T-helper 17 cell (primary cell): ENCODE data around the gene QSOX2. TPM values are rescaled to one million over a fixed set of nuclear protein-coding genes. Genes with fewer than 3 reads are reported as not detected.

Experiments used
- ATAC-seq: fragments of 150-1000 bp; cut with Tn5 transposase; 2 replicates; pipeline ENCODE4 v1.10.0; 2021; ENCODE audit warnings: mild to moderate bottlenecking, moderate library complexity
- DNase-seq, 3 donors: peaks; one replicate each; pipeline versions ENCODE4 v3.0.0 to v3.0.0-alpha.2; 2020 to 2021
- H3K9me3 ChIP-seq: one replicate; pipeline ENCODE4 v1.7.0; 2013; ENCODE audit warnings: low read length, mild to moderate bottlenecking; ENCODE audit not compliant: control insufficient read depth, poor library complexity, severe bottlenecking
- H3K27ac Mint-ChIP-seq: one replicate; pipeline ENCODE4 v1.8.0; 2022; ENCODE audit warnings: mild to moderate bottlenecking, moderate library complexity, mixed read lengths
- H3K27me3 Mint-ChIP-seq: one replicate; pipeline ENCODE4 v1.8.0; 2022; ENCODE audit warnings: mixed read lengths
- H3K36me3 Mint-ChIP-seq: one replicate; pipeline ENCODE4 v1.8.0; 2022; ENCODE audit warnings: low read depth, mixed read lengths
- H3K4me1 Mint-ChIP-seq: one replicate; pipeline ENCODE4 v1.8.0; 2022; ENCODE audit warnings: mild to moderate bottlenecking, mixed read lengths
- H3K4me3 Mint-ChIP-seq: one replicate; pipeline ENCODE4 v1.8.0; 2022; ENCODE audit warnings: mild to moderate bottlenecking, moderate library complexity, mixed read lengths
- total RNA-seq, 4 donors: library from RNA in 2 of 4; stranded (reverse) in 2 of 4; gene quantifications; one replicate each; pipeline ENCODE4 v1.2.3 and lab custom pipeline; 2022 to 2026

Gene QSOX2
- total RNA-seq, 2 donors from 2014 or later, result 12.6 to 15.5 TPM

DNA sequence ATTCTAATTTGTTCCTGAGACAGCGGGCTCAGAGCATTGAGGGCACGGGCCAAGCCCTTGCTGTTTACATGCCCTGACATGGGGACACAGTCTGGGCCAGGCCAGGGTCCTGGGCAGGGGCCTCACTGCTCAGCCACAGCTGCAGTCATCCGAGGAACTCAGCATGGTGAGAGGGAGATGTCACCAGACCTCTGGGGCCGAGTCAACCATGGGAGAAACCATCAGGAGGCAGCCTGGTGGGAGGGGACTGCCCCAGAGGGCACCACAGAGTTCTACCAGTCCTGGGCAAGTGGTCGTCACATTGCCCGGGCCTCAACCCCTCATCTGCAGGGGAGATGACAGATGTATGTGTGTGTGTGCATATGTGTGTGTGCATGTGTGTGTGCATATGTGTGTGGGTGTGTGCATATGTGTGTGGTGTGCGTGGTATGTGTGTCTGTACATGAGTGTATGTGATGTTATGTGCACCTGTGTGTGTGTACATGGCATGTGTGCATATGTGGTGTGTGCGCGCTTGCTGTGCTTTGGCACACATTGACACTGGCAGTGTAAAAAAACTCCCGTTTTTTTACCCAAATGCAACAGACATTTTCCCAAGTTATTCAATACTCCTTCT lies 84.5 kb downstream of the QSOX2 start:
- no peak overlapping the region for H3K27ac Mint-ChIP-seq
- H3K36me3 Mint-ChIP-seq, result no peaks in the 10 kb centered on the region
- H3K9me3 ChIP-seq, result no peaks in the 10 kb centered on the region
- H3K4me1 Mint-ChIP-seq, result peaks cover 2% of the 10 kb centered on the region
- ATAC-seq (no peak), DNase-seq (no peak)
- H3K27me3 Mint-ChIP-seq, result peaks cover 15% of the 10 kb centered on the region
- no peak overlapping the region for H3K4me3 Mint-ChIP-seq

DNA sequence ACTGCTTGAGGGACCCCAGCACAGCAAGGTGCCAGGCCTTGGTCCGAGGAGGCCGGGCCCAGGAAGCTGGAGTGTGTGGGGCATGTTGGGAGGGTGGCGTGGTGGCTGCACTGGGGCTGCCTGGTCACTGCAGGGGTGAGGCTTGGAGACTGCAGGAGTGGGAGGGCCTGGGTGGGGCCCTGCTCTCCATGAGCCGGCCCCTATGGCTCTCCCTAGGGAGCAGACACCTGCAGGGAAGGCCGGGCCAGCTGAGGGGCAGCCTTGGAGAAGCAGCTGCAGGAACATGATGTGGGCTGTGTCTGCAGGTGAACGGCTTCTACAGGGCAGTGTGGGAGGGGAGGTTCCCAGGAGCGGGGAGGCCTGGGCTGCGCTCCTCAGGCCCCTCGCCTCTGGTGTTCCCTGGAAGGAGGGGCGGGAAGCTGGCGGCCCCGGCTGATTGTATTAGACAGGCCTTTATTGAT lies 85.2 kb downstream of the QSOX2 start:
- Mint-ChIP-seq H3K27me3 (peaks cover 18% of the 10 kb centered on the region), H3K27ac (no peak overlapping the region), H3K4me1 (peaks cover 2% of the 10 kb centered on the region), H3K4me3 (no peak overlapping the region), H3K36me3 (no peaks in the 10 kb centered on the region)
- H3K9me3 ChIP-seq, result no peaks in the 10 kb centered on the region
- DNase-seq, result no peak
- no peak for ATAC-seq

DNA sequence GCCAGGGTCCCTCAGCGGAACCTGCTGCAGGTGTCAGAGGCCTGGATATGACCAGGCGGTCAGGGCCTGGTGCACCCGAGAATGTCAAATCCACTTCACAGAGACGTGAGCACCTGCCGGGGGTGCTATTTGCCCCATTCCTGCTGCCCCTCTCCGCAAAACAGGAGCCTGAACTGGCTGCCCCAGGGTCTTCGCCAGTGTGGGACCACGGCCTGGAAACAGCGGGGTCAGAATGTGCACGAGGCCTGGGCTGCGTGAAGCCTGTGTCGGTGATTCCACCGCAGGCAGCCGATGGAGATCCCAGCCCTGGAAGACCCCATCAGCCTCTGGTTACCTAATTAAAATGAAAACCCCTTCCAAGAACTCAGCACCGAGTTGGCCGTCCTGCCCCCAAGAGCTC lies 85.8 kb downstream of the QSOX2 start:
- no peaks in the 10 kb centered on the region for H3K9me3 ChIP-seq
- DNase-seq (no peak), ATAC-seq (no peak)
- H3K4me3 Mint-ChIP-seq, result no peak overlapping the region
- H3K27me3 Mint-ChIP-seq, result peaks cover 24% of the 10 kb centered on the region
- peaks cover under 1% of the 10 kb centered on the region for H3K4me1 Mint-ChIP-seq
- no peak overlapping the region for H3K27ac Mint-ChIP-seq
- no peaks in the 10 kb centered on the region for H3K36me3 Mint-ChIP-seq

DNA sequence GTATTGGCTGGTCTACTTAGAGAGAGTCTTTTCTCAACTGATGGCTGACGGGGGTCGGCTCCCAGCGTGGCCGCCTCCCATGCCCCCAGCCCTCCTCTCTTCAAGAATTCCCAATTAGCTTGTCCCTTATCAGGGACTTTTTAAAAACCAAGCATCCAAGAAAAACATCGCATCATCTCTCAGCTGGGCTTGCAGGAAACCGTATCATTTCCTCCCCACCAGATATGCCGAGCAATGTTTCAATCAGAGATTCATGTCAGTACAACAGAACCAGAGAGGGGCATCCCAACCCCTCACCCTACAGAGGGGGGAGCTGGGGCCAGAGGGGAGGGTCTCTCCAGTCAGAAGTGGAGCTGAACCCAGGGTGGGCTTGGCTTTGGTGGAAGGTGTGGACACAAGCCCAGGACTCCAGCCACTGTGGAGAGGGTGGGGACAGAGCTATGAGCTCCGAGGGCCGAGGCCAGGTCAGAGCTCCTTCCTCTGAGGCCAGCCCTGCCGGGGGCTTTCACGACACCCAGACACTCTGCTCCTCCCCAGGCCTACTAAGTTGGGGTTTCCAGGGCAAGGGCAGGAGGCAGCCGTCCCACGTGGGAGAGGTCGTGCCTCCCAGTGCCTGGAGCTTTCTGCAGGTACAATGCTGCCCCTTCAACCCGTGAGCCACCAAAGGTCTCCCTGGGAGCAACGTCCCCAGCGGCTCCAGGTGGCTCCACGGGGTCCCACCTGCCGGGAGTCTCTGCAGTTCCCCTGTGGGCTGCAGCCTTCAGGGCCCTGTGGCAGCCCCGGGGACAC lies 87.9 kb downstream of the QSOX2 start:
- no peak overlapping the region for H3K27ac Mint-ChIP-seq
- H3K4me1 Mint-ChIP-seq, result no peaks in the 10 kb centered on the region
- no peaks in the 10 kb centered on the region for H3K9me3 ChIP-seq
- H3K36me3 Mint-ChIP-seq, result no peaks in the 10 kb centered on the region
- no peak overlapping the region for H3K4me3 Mint-ChIP-seq
- H3K27me3 Mint-ChIP-seq, result peaks cover 26% of the 10 kb centered on the region
- DNase-seq, result no peak
- no peak for ATAC-seq

Other genes starting within 250 kb of the QSOX2 start
- gene NACC2, start 150.5 kb downstream of the QSOX2 start, total RNA-seq, result 1 to 10 TPM; 5.8 to 5.9 TPM
- gene TMEM250, start 126.9 kb downstream of the QSOX2 start, total RNA-seq, result 10 to 100 TPM; 17.9 to 21.8 TPM
- gene LHX3, start 40.7 kb downstream of the QSOX2 start, total RNA-seq, result under 1 TPM; 0.10 to 0.18 TPM
- gene CCDC187, start 58.3 kb upstream of the QSOX2 start, total RNA-seq, result under 1 TPM in 1 of 2 donors, not detected in 1; 0.12 TPM
- gene GPSM1, start 81.7 kb upstream of the QSOX2 start, total RNA-seq, result 10 to 100 TPM in 1 of 2 donors, 1 to 10 TPM in 1; 7.4 to 10.8 TPM
- gene DNLZ, start 117.9 kb upstream of the QSOX2 start, total RNA-seq, result 10 to 100 TPM; 19.3 to 28.6 TPM
- gene CARD9, start 127.9 kb upstream of the QSOX2 start, total RNA-seq, result 1 to 10 TPM in 1 of 2 donors, under 1 TPM in 1; 0.86 to 1.9 TPM
- gene SNAPC4, start 154.4 kb upstream of the QSOX2 start, total RNA-seq, result 10 to 100 TPM; 10.6 to 11.0 TPM
- gene ENTR1, start 164.8 kb upstream of the QSOX2 start, total RNA-seq, result 10 to 100 TPM; 46.5 to 51.8 TPM
- gene PMPCA, start 164.8 kb upstream of the QSOX2 start, total RNA-seq, result 10 to 100 TPM; 62.2 to 80.3 TPM
- 10 to 100 TPM; 26.0 to 32.7 TPM for gene INPP5E, start 194.0 kb upstream of the QSOX2 start, total RNA-seq
- 10 to 100 TPM; 71.7 to 74.7 TPM for gene SEC16A, start 237.2 kb upstream of the QSOX2 start, total RNA-seq